ENCODE results near the gene LRP5. TPM values are rescaled to one million over a fixed set of nuclear protein-coding genes. Genes with fewer than 3 reads are reported as not detected.
A peak's percentile ranks its signal among the peaks of the same experiment; 100 is the strongest.

The LRP5 gene
- total RNA-seq, 4 donors from 2014 or later, result 45.8 to 75.5 (median 54.3) TPM

DNA sequence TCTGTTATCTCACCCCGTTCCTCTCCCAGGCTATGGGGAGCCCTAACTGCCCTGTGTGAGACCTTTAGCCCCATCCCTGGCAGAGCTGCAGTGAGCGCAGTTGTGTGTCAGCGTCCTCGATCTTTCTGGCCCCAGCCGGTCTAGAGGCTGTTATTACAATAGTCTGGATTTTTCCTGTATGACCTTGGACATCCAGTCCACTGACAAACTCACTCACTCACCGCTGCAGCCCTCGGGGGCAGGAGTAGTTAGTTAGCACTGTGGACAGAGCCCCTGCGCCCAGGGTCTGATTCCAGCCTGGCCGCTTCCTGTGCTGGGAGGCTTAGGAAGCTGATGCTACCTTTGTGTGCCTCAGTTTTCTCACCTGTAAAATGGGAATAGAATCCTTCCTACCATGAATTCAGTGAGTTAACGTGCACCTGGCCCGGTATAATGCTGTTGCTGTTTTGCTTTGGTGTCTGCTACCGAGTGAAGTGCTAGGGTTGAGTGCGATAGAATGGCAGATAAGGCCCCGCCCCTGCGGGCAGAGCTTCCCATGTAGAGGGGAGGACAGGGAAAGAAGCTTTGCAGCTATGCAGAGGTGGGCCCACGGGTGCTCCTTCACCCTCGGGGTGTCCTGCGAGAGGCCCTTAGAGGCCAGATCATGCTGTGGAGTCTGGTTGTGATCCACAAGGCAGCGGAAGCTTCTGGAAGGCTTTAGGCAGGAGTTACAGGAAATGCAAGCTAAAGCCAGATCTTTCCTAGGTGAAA lies 3.0 kb downstream of the LRP5 start:
- TF ChIP-seq, protein P1, sequence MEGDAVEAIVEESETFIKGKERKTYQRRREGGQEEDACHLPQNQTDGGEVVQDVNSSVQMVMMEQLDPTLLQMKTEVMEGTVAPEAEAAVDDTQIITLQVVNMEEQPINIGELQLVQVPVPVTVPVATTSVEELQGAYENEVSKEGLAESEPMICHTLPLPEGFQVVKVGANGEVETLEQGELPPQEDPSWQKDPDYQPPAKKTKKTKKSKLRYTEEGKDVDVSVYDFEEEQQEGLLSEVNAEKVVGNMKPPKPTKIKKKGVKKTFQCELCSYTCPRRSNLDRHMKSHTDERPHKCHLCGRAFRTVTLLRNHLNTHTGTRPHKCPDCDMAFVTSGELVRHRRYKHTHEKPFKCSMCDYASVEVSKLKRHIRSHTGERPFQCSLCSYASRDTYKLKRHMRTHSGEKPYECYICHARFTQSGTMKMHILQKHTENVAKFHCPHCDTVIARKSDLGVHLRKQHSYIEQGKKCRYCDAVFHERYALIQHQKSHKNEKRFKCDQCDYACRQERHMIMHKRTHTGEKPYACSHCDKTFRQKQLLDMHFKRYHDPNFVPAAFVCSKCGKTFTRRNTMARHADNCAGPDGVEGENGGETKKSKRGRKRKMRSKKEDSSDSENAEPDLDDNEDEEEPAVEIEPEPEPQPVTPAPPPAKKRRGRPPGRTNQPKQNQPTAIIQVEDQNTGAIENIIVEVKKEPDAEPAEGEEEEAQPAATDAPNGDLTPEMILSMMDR (IDR thresholded peaks at IDR 0.05), result no peak
- peak in 1 of 2 donors; percentile 6 for TF ChIP-seq POLR2A (IDR thresholded peaks at IDR 0.05)
- Histone ChIP-seq H3K36me3 (no peaks in the 10 kb centered on the region), H3K9me3 (no peaks in the 10 kb centered on the region), H3K27me3 (no peaks in the 10 kb centered on the region), H3K4me1 (peaks cover 48 to 54% of the 10 kb centered on the region in 2 donors), H3K4me3 (replicated peaks in 1 of 3) (no peak overlapping the region), H3K27ac (peak overlapping the region; percentile 76 to 92 (median 82))
- 52 to 55% methylated on average over 18 to 19 of the region's 19 CpGs for WGBS, 2 donors
- peak; percentile 47 to 71 for DNase-seq
- intact Hi-C loops (cut with DNase I), result no loop called here

DNA sequence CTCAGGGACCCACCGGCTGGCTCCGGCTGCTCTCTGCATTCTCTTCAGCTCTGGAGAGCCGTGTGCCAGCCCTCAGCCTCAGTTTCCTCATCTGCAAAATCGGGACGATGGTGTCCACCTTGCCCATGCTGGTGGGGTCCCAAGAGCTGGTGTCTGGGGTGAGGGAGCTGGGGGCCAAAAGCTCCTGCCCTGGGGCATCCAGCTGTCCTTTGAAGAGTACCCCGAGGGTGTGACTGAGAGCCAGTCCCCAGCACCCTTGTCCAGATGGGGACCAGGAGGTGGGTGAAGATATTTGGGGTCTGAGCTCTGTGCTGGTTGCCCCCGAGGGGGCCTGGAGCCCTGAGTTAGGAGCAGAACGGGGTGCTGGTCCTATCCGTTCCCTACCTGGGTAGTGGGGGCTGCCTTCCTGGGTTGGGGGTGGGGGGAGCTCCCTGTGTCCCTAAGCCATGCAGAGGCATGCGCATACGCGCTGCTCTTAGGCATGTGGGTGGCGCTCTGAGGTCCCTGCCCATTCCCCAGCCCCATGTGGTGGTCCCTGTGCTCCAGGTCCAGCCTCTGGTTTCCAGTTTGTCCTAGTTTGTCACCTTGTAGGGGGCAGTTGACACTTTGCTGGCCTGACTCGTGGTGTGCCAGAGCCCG lies 4.9 kb downstream of the LRP5 start:
- Histone ChIP-seq H3K36me3 (no peaks in the 10 kb centered on the region), H3K27me3 (no peaks in the 10 kb centered on the region), H3K4me3 (replicated peaks in 1 of 3) (no peak overlapping the region), H3K9me3 (no peaks in the 10 kb centered on the region), H3K4me1 (peaks cover 59 to 67% of the 10 kb centered on the region in 2 donors), H3K27ac (peak overlapping the region in 1 of 3 donors; percentile 82)
- intact Hi-C loops (cut with DNase I), result no loop called here
- TF ChIP-seq, protein P1 (IDR thresholded peaks at IDR 0.05), result no peak
- no peak for TF ChIP-seq POLR2A (IDR thresholded peaks at IDR 0.05)
- DNase-seq, result no peak
- WGBS, 2 donors, result 80 to 89% methylated on average over 9 to 10 of the region's 15 CpGs

DNA sequence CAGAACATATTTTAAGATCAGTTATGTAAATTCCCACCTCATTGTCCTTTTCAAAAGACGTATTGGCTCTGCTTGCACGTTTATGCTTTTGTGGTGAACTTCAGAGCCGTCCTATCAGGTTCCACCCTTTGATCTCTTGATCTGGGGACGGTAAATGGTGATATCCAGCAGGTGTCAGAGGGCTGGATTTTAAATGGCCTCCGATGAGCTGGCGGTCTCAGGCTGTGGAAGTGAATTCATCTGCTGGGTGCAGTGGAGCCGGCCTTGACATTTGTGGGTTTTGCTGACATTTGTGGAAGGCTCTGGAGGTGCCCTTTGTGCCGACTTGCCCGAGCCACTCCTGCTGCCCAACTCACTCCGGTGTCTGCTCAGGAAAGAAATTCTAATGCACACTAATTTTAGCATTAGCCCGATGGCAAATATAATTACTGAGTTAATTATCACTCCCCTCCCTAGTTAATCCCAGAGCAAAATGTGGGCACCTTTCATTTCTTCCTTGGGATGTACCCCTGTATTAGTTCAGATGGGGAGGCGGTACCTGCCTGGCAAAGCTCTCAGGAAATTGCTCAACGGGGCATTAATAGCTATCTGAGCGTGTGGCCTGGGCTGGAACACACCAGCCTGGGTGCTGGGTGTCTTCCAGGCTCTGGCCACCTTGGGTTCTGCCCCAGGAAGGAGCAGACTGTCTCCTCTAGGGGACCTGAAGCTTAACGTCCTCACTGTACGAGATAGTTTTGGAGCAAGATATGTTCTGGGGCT lies 9.1 kb downstream of the LRP5 start:
- peak overlapping the region in 2 of 3 donors; percentile 49 to 68 for H3K27ac ChIP-seq
- H3K4me1 ChIP-seq, result peaks cover 34 to 63% of the 10 kb centered on the region in 2 donors

DNA sequence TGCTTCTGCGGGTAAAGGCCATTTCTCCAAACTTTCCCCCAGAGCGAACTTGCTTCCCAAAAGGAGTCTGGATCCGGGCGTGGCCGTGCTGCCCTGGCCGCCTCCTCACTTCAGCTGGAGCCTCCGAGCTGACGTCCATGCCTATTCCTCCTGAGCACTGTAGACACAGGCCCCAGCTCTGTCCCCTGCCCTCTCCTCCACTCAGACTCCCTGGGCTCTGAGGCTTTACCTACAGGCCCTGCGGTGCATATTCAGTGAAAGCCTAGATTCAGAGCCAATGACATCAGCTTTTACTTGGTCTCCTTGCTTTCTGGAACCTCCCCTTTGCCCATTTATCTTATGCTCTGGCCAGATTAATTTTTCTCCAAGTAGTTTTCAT lies 9.7 kb downstream of the LRP5 start:
- intact Hi-C loops (cut with DNase I), result no loop called here

More for the DNA sequence above, 9.1 kb downstream of the LRP5 start:
- 72 to 73% methylated on average over 16 of the region's 16 CpGs for WGBS, 2 donors
- H3K9me3 ChIP-seq, result no peaks in the 10 kb centered on the region
- TF ChIP-seq, protein P1 (IDR thresholded peaks at IDR 0.05), result peak in 1 of 6 experiments; percentile 10
- no peak for TF ChIP-seq POLR2A (IDR thresholded peaks at IDR 0.05)
- DNase-seq, result peak; percentile 74 to 79
- intact Hi-C loops (cut with DNase I), result no loop called here
- no peaks in the 10 kb centered on the region for H3K27me3 ChIP-seq
- H3K4me3 ChIP-seq (replicated peaks in 1 of 3), result no peak overlapping the region
- no peaks in the 10 kb centered on the region for H3K36me3 ChIP-seq

More for the DNA sequence above, 9.7 kb downstream of the LRP5 start:
- 81 to 89% methylated on average over 9 of the region's 9 CpGs for WGBS, 2 donors
- Histone ChIP-seq H3K9me3 (no peaks in the 10 kb centered on the region), H3K27me3 (no peaks in the 10 kb centered on the region), H3K4me1 (peaks cover 29 to 63% of the 10 kb centered on the region in 2 donors), H3K4me3 (replicated peaks in 1 of 3) (no peak overlapping the region), H3K27ac (peak overlapping the region in 2 of 3 donors; percentile 49 to 68), H3K36me3 (no peaks in the 10 kb centered on the region)
- TF ChIP-seq, protein P1 (IDR thresholded peaks at IDR 0.05), result no peak
- no peak for TF ChIP-seq POLR2A (IDR thresholded peaks at IDR 0.05)
- DNase-seq, result no peak

Data from thyroid gland (tissue), 4 donors.